ENCODE results near the gene CLINT1. TPM values are rescaled to one million over a fixed set of nuclear protein-coding genes. Genes with fewer than 3 reads are reported as not detected.
"Not testable (repeated sequence)": the region's sequence is repeated elsewhere in the genome, so short reads cannot be mapped to it uniquely, and the experiment has no call there.

Gene CLINT1
- total RNA-seq: 134 and 138 TPM in 2 replicates

GRCh38 chr5:157858527-157859226, at the start of gene CLINT1:
TSS of gene CLINT1 (minus strand) at chr5:157859145. CDS start at chr5:157858970, 175 bp downstream.
- peak; percentile 53 for DNase-seq (ENCODE audit: low read depth, low spot score)

GRCh38 chr5:157908459-157908858, 49.5 kb upstream of the CLINT1 start:
- no peak for DNase-seq (ENCODE audit: low read depth, low spot score)

- DNase-seq (ENCODE audit: low read depth, low spot score): no peak
These were observed 48.5 kb upstream of the CLINT1 start for GRCh38 chr5:157907479-157907878.

- no peak for DNase-seq (ENCODE audit: low read depth, low spot score)
These were observed 44.1 kb upstream of the CLINT1 start for GRCh38 chr5:157903117-157903450.

DNA sequence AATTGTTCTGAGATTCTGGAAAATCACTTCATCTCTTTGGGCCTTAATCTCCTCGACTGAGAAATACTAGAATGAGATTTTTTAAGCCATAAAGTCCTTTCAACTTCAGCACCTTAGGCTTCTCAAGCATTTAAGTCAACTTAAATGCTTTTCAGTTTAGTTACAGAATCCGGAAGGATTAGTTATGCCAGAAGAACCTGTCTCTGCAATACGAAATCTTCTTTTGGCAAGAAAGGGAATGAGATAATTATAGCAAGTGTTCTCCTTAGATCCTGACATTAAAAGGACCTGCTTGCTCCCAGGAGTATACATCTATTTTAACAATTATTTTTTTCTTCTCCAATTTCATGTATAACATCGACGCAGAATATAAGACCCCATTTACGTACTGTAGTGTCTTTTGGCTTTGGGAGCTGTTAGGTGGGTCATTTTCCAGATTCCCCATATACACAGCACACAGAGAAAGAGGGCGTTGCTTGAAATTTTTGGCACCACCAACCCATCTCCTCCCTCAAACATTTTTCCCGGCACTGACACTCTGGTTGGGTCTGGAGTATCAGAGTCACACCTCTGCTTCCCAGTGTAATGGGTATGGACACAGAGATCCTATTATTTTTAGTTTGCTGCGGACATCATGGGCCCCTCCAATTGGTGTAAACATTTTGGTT, 43.6 kb upstream of the CLINT1 start:
- no peak for DNase-seq (ENCODE audit: low read depth, low spot score)

- DNase-seq (ENCODE audit: low read depth, low spot score): no peak
These were observed 41.7 kb upstream of the CLINT1 start for GRCh38 chr5:157900644-157901043.

DNA sequence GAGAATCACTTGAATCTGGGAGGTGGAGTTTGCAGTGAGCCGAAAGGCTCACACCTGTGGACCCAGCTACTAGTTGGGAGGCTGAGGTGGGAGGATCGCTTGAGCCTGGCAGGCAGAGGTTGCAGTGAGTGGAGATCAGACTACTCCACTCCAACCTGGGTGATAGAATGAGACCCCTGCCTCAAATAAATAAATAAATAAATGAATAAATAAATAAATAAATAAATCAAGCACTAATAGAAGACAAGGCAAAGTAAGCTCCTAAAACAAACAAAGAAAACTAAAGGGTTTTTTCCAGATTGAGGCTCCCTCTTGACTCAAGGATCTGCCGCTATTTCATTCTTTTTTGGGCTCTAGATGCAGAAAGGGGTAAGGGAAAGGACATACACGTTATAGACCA, 34.7 kb upstream of the CLINT1 start:
- DNase-seq (ENCODE audit: low read depth, low spot score): no peak

DNA sequence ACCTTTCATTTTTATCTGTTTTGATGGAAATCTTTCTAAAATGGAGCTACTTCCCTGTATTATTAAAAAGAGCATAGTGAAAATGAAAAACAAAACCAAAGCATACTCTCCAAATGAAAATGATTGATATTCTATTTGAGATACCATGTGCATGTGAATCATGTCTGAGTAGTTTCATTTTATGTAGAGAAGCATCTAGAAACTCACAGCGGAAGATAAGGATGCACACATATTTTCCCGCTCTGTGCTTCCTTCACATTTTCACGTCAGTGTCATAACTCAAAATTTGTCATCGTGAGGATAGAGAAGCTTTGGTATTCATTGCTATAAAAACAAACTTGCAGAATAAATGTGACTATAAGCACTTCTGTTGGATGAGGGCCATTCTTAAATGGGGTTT, 34.0 kb upstream of the CLINT1 start:
- no peak for DNase-seq (ENCODE audit: low read depth, low spot score)

GRCh38 chr5:157890836-157891597, 32.1 kb upstream of the CLINT1 start:
- DNase-seq (ENCODE audit: low read depth, low spot score): no peak

GRCh38 chr5:157888814-157889532, 30.0 kb upstream of the CLINT1 start:
- DNase-seq (ENCODE audit: low read depth, low spot score): no peak

DNA sequence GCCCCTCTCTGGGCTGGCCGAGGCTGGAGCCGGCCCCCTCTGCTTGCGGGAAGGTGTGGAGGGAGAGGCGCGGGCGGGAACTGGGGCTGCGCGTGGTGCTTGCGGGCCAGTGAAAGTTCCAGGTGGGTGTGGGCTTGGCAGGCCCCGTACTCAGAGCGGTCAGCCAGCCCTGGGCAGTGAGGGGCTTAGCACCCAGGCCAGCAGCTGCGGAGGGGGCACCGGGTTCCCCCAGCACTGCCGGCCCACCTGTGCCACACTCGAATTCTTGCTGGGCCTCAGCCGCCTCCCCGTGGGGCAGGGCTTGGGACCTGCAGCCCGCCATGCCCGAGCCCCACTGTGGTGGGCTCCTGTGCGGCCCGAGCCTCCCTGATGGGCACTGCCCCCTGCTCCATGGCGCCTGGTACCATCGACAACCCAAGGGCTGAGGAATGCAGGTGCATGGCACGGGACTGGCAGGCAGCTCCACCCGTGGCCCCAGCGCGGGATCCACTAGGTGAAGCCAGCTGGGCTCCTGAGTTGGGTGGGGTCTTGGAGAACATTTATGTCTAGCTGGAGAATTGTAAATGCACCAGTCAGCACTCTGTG, 27.9 kb upstream of the CLINT1 start:
- DNase-seq (ENCODE audit: low read depth, low spot score): no peak

DNA sequence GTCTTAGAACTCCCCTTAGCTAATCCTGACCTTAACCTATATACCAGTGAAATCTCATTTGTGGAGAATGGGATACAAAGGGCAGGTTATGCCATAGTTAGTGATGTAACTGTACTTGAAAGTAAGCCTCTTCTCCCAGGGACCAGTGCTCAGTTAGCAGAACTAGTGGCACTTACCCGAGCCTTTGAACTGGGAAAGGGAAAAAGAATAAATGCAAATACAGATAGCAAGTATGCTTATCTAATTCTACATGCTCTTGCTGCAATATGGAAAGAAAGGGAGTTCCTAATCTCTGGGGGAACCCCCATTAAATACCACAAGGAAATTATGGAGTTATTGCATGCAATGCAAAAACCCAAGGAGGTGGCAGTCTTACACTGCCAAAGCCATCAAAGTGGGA, 26.1 kb upstream of the CLINT1 start:
- not testable (repeated sequence) for DNase-seq (ENCODE audit: low read depth, low spot score)

DNA sequence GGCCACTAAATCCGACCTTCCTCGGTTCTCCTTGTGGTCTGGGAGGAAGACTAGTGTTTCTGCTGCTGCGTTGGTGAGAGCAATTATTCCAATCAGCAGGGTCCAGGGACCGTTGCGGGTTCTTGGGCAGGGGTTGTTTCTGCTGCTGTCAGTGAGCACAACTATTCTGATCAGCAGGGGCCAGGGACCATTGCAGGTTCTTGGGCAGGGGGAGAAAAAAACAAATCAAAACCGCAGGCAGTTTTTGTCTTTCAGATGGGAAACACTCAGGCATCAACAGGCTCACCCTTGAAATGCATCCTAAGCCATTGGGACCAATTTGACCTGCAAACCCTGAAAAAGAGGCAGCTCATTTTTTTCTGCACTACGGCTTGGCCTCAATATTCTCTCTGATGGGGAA, 22.6 kb upstream of the CLINT1 start:
- DNase-seq (ENCODE audit: low read depth, low spot score): not testable (repeated sequence)

GRCh38 chr5:157877821-157878220, 18.9 kb upstream of the CLINT1 start:
- no peak for DNase-seq (ENCODE audit: low read depth, low spot score)

DNA sequence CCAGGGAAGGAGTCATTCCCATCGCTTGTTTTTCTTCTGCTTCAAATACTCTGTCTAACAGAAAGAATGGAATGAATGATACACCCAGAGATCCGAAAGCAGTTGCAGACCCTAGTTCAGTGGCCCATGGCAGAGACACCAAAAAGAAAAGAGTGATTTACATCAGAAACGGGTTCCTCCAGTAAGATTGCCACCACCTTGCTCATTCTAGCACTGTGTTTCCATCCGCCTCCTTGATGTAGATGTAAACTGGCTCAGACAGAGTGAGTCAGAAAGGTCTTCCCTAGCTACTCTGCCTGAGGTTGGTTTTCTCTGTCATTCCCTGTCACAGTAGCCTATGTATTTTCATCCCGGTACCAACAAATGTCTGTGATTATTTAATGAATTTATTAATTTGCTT, 15.9 kb upstream of the CLINT1 start:
- DNase-seq (ENCODE audit: low read depth, low spot score): no peak

DNA sequence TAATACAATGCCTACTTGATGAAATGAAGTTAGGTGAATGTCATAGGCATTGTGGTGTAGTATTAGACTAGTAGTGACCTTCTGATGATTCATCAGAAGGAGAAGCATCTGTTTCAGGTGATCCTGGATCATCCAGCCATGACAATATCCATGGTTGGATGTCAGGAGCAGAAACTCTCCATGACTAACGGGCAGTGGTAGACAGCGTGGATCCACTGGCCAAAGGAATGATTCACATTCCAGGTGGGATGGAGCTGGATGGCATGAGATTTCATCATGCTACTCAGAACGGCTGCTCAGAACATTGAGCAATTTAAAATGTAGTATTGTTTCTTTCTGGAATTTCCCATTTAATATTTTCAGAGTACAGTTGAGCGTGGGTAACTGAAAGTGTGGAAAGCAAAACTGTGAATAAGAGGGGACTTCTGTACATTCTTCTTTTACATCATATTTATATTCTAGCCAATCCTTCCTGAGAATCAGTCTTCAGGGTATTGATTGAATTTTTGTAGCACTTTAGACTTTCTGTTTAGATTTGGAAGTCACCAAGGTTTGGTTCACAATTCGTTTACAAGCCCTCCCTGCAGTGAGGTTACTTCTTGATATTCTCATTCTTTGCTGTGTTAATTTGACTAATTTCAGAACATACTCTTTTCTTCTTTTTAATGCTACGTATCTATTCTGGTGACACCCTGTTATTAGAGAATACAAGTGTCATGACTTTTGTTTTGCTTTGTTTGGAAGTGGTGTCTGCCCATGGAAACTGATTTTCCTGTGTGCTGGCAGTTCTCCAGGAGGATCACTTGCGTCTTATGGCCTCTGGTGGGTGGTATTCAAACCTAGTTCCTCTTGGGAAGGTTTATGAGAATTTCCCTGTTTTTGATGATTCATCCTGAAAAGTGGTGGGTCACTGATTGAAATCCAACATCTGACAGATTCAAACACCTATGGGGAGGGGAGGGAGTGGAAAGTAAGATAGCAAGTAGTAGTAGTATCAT, 12.2 kb upstream of the CLINT1 start:
- no peak for DNase-seq (ENCODE audit: low read depth, low spot score)

GRCh38 chr5:157867751-157868387, 8.9 kb upstream of the CLINT1 start:
- DNase-seq (ENCODE audit: low read depth, low spot score): no peak

- no peak for DNase-seq (ENCODE audit: low read depth, low spot score)
These were observed 7.6 kb upstream of the CLINT1 start for GRCh38 chr5:157866536-157866935.

DNA sequence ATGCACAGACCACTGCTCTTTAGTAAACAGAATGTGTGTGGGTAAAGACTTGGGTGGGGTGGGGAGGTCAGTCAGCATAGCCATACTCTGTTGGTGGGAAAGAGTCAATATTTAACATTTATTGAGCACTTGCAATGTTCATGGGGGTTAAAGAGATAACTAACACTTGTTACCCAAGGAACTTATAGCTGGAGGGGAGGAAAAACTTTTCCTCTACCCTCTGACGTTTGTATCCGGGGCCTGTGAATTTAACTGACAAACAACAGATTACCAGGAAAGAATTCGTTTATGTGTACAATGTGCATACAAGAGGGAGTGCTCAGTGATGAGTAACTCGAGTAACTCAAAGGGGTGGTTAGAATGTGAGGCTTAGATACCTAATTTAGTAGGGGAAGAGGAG, 6.8 kb upstream of the CLINT1 start:
- no peak for DNase-seq (ENCODE audit: low read depth, low spot score)

- no peak for DNase-seq (ENCODE audit: low read depth, low spot score)
These were observed 5.1 kb upstream of the CLINT1 start for GRCh38 chr5:157864067-157864466.
